DOHH2 (cell line): ENCODE data around the gene ACER3.
"Not testable (repeated sequence)": the region's sequence is repeated elsewhere in the genome, so short reads cannot be mapped to it uniquely, and the experiment has no call there.

ENCODE experiments used
- H3F3A ChIP-seq: fragments of 200-600 bp; sonication (generic), shearing (Covaris generic); 2 replicates; pipeline ENCODE4 v1.6.0; 2016; ENCODE audit warnings: antibody characterized with exemption, mild to moderate bottlenecking; ENCODE audit not compliant: control insufficient read depth, insufficient read depth
- H3K27ac ChIP-seq: fragments of 200-600 bp; sonication (generic); 2 replicates; pipeline ENCODE4 v1.5.1; 2014; ENCODE audit warnings: low read depth, mild to moderate bottlenecking, low read length, moderate library complexity
- H3K27me3 ChIP-seq: fragments of 200-600 bp; sonication (generic); 2 replicates; pipeline ENCODE4 v1.6.1; 2014; ENCODE audit warnings: mild to moderate bottlenecking, low read length, mixed read lengths; ENCODE audit not compliant: control insufficient read depth
- H3K36me3 ChIP-seq: fragments of 200-600 bp; sonication (generic); 2 replicates; pipeline ENCODE4 v1.6.1; 2014; ENCODE audit warnings: mild to moderate bottlenecking, low read length, moderate library complexity, mixed read lengths; ENCODE audit not compliant: control insufficient read depth
- H3K4me1 ChIP-seq: fragments of 200-600 bp; sonication (generic); 2 replicates; pipeline ENCODE4 v1.6.1; 2014; ENCODE audit warnings: mild to moderate bottlenecking, low read length, mixed read lengths; ENCODE audit not compliant: control insufficient read depth
- H3K4me2 ChIP-seq: fragments of 200-600 bp; sonication (generic); 2 replicates; pipeline ENCODE4 v1.6.0; 2014; ENCODE audit warnings: mild to moderate bottlenecking, low read length, moderate library complexity
- H3K4me3 ChIP-seq: fragments of 200-600 bp; sonication (generic); 2 replicates; pipeline ENCODE4 v1.5.1; 2014; ENCODE audit warnings: mild to moderate bottlenecking, low read length, mixed read lengths
- H3K79me2 ChIP-seq: fragments of 200-600 bp; sonication (generic); 2 replicates; pipeline ENCODE4 v1.6.1; 2014; ENCODE audit warnings: mild to moderate bottlenecking, low read length, mixed read lengths; ENCODE audit not compliant: control insufficient read depth
- H3K9me2 ChIP-seq: fragments of 200-600 bp; sonication (generic); replicated peaks from 2 replicates; pipeline ENCODE4 v1.6.1; 2014; ENCODE audit warnings: mild to moderate bottlenecking, low read length, mixed read lengths; ENCODE audit not compliant: control insufficient read depth
- H3K9me3 ChIP-seq: fragments of 200-600 bp; sonication (generic); 2 replicates; pipeline ENCODE4 v1.6.1; 2014; ENCODE audit warnings: antibody characterized with exemption, low read length, mixed read lengths; ENCODE audit not compliant: control insufficient read depth, insufficient read depth
- H4K20me1 ChIP-seq: fragments of 200-600 bp; sonication (generic); 2 replicates; pipeline ENCODE4 v1.6.0; 2014; ENCODE audit warnings: low read depth, mild to moderate bottlenecking, antibody characterized with exemption, low read length, moderate library complexity; ENCODE audit not compliant: control insufficient read depth, insufficient read depth
- CTCF ChIP-seq: fragments of 200-600 bp; sonication (generic); IDR thresholded peaks from one replicate; pipeline ENCODE4 v1.5.1; 2014; ENCODE audit warnings: antibody characterized with exemption, mild to moderate bottlenecking, low read depth, low read length; ENCODE audit not compliant: poor library complexity, severe bottlenecking
- EZH2phosphoT487 ChIP-seq: fragments of 200-600 bp; sonication (generic); IDR thresholded peaks from 2 replicates; pipeline ENCODE4 v1.6.1; 2017; ENCODE audit warnings: borderline replicate concordance, mild to moderate bottlenecking, antibody characterized with exemption, low read length, moderate library complexity, mixed read lengths

The ACER3 gene

GRCh38 chr11:76820184-76820566 lies 40.5 kb upstream of the ACER3 start:
- Histone ChIP-seq H3K36me3 (no peaks in the 10 kb centered on the region), H3K4me2 (no peak overlapping the region), H3F3A (no peaks in the 10 kb centered on the region), H3K4me1 (peaks cover 18% of the 10 kb centered on the region), H4K20me1 (no peaks in the 10 kb centered on the region), H3K4me3 (no peak overlapping the region), H3K79me2 (no peaks in the 10 kb centered on the region), H3K27ac (no peak overlapping the region), H3K9me2 (no peaks in the 10 kb centered on the region), H3K27me3 (no peaks in the 10 kb centered on the region), H3K9me3 (peaks cover 15% of the 10 kb centered on the region)
- TF ChIP-seq CTCF = no peak
- TF ChIP-seq EZH2phosphoT487 = no peak

- not testable (repeated sequence) for H4K20me1 ChIP-seq, H3K79me2 ChIP-seq, H3K27me3 ChIP-seq, H3K9me3 ChIP-seq, H3F3A ChIP-seq, H3K4me3 ChIP-seq, H3K27ac ChIP-seq, H3K4me2 ChIP-seq, H3K9me2 ChIP-seq, H3K36me3 ChIP-seq
- peaks cover 26% of the 10 kb centered on the region for H3K4me1 ChIP-seq
These were observed 39.3 kb upstream of the ACER3 start for GRCh38 chr11:76821396-76821795.

GRCh38 chr11:76822406-76822805 lies 38.3 kb upstream of the ACER3 start:
- H3K27me3 ChIP-seq = no peaks in the 10 kb centered on the region
- no peaks in the 10 kb centered on the region for H3K36me3 ChIP-seq
- H3K9me2 ChIP-seq = no peaks in the 10 kb centered on the region
- H3K4me3 ChIP-seq = no peak overlapping the region
- no peak overlapping the region for H3K27ac ChIP-seq
- H3K4me1 ChIP-seq = peaks cover 26% of the 10 kb centered on the region
- no peaks in the 10 kb centered on the region for H4K20me1 ChIP-seq
- no peaks in the 10 kb centered on the region for H3K79me2 ChIP-seq
- TF ChIP-seq CTCF = no peak
- TF ChIP-seq EZH2phosphoT487 = no peak
- peak overlapping the region; percentile 16 for H3K4me2 ChIP-seq
- H3F3A ChIP-seq = no peaks in the 10 kb centered on the region
- no peaks in the 10 kb centered on the region; the same call in none of the 2 replicates for H3K9me3 ChIP-seq

- no peaks in the 10 kb centered on the region for H3K79me2 ChIP-seq
- H3K4me2 ChIP-seq = no peak overlapping the region
- H3K36me3 ChIP-seq = no peaks in the 10 kb centered on the region
- H3K9me3 ChIP-seq = no peaks in the 10 kb centered on the region; the same call in none of the 2 replicates
- H3F3A ChIP-seq = no peaks in the 10 kb centered on the region
- H3K4me3 ChIP-seq = no peak overlapping the region
- H3K4me1 ChIP-seq = peaks cover 26% of the 10 kb centered on the region
- no peaks in the 10 kb centered on the region for H3K9me2 ChIP-seq
- H4K20me1 ChIP-seq = no peaks in the 10 kb centered on the region
- TF ChIP-seq CTCF (no peak), EZH2phosphoT487 (no peak)
- H3K27me3 ChIP-seq = no peaks in the 10 kb centered on the region
- H3K27ac ChIP-seq = no peak overlapping the region
These were observed 37.2 kb upstream of the ACER3 start for GRCh38 chr11:76823481-76824028.
